GM18907 (cell line): ENCODE data around the gene ANKZF1.

Experiments used
- ATAC-seq: cut with Tn5 transposase; IDR thresholded peaks from one replicate; pipeline ENCODE4 v1.9.1; 2021; ENCODE audit warnings: mild to moderate bottlenecking, moderate library complexity; ENCODE audit not compliant: unreplicated experiment

The ANKZF1 gene

DNA sequence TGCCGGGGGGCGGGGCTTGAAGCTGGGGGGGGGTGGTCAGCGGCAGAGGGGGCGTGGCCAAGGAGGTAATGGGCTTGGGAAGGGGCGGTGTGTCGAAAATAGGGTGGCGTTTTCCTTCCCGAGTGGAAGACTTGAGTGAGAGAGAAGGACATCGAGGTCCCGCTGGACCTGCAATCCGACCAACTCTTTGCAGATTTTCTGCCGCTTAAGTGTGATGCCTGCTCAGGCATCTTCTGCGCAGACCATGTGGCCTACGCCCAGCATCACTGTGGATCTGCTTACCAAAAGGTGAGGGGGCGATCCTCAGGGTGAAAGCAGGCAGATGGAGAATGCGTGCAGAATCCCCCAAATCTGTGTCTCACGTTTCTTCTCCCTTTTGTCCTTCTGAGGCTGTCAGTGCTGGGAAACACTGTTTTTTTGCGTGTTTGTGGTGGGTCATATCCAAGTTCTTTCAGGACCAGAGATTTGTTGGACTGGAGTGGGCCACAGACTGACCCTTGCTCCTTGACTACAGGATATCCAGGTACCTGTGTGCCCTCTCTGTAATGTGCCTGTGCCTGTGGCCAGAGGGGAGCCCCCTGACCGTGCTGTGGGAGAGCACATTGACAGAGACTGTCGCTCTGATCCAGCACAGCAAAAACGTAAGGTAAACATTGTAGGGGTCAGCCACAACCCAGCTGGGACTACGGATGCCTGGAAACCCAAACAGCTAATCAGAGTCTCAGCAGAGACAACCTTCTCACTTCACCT lies 22.3 kb upstream of the ANKZF1 start:
- no peak for ATAC-seq

- no peak for ATAC-seq
Observed at GRCh38 chr2:219207884-219208740, 21.5 kb upstream of the ANKZF1 start.

- ATAC-seq: no peak
Observed at GRCh38 chr2:219209236-219210195, 20.1 kb upstream of the ANKZF1 start.

DNA sequence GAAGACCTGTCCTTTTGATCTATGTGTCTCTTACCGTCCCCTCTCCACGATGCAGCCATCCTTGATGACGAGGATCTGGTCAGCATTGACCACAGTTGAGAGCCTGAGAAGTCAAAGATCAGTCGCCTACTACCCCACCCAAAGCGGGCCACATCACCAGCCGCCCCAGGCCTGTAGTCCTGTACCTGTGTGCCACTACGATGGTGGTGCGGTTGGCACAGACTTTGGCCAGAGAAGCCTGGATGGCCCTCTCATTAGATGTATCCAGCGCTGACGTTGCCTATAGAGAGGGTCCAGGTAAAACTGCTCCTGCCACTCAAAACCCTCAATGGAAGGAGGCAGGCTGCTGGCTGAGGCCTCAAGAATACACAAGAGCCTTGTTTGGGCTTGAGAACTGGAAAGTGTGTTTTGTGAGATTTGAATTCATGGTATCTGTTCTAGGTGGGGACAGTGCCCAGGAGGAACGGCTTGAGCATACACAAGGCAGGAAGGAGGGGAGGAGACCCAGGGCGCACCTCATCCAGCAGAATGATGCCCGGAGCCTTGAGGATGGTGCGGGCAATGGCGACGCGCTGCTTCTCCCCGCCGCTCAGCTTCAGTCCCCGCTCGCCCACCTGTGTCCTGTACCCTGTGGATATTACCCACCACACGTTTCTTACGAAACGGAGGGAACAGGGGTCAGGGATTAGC lies 19.3 kb upstream of the ANKZF1 start:
- ATAC-seq: no peak

DNA sequence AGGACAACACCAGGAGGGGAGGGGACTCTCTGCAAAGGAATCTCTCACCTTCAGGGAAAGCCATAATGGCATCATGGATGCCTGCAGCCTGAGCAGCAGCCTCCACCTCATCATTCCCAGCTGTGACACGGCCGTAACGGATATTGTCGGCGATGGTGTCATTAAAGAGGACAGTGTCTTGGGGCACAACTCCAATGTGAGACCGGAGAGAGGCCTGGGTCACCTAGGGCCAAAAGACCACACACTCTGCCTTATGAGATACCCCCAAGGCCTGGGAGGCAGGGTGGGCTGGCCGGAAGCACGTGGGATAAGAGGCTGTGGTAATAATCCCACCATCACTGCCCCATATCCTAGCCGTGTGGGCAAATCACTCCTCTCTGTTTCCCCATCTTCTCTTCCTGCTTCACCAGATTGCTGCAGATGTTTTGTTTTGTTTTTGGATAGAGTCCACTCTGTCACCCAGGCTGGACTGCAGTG lies 18.7 kb upstream of the ANKZF1 start:
- no peak for ATAC-seq

GRCh38 chr2:219213026-219213415 lies 16.6 kb upstream of the ANKZF1 start:
- no peak for ATAC-seq

GRCh38 chr2:219213486-219214071 lies 16.0 kb upstream of the ANKZF1 start:
- ATAC-seq: no peak

GRCh38 chr2:219214141-219214540 lies 15.5 kb upstream of the ANKZF1 start:
- no peak for ATAC-seq

DNA sequence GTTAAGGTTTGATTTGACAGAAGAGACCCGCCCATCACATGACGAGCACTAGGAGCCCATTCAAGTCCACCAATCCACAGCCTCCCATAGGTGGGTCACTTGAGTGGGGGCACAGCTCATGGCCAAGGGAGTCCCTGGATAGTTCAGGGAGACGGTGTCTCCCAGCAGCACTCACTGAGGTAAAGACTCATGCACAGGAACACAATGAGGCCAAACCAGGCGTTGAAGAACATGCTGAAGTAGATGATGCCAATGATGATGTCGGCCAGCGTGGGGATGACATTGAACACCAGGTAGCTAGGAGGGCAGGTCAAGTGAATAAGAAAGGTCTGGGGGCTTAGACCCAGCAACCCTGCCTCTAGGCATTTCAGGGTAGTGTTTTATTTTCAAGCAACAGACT lies 14.8 kb upstream of the ANKZF1 start:
- ATAC-seq: no peak

DNA sequence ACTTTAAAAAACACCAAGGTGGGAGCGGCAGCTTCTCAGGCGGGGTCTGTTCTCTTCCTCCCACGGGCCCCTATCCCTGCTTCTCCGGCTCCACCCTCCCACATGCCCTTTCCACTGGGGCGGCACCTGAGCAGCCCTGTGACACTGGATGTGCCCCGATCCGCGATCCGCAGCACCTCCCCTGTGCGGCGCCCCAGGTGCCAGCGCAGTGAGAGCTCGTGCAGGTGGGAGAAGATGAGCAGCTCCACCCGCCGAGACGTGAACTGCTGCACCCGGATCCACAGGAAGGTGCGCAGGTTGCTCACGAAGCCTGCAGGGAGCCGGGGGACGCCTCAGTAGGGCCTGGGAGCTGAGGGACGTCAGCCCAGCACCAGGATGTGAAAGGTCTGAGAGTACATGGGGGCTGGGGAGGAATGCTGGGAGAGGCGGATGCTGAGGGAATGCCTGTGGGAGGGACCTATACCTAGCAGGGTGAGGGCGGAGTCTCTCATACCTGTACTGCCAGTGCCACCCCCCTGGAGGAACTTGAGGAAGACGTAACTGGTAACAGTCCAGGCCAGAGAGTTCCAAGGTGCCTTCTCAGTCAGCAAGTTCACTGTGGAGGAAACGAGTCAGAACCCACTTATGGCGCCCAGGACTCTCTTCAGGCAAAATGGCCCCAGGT lies 13.6 kb upstream of the ANKZF1 start:
- no peak for ATAC-seq

- ATAC-seq: no peak
Observed at GRCh38 chr2:219216535-219216915, 13.1 kb upstream of the ANKZF1 start.

DNA sequence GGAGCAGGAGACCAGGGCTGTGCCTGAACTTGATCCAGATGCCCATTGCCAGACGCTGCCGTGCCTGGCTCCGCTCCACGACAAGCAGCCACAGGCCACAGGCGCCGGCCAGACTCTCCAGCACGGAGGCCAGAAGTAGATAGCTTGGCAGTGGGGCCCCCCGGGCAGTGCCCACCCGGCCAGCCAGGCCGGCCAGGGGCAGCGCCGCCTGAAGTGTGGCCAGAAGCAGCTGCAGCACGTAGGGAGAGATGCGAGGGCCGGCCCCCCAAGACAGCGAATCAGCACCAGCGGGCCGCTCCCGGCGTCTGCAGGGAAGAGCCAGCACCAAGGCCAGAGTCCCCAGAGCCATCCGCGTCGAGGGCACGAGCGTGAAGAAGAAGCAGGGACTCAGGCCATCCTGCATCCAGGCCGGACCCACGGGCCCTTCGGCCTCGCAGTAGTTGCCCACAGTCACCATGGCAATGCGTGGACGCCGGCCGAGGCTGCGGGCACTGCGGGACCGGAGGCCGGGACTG lies 11.3 kb upstream of the ANKZF1 start:
- peak; percentile 22 for ATAC-seq

DNA sequence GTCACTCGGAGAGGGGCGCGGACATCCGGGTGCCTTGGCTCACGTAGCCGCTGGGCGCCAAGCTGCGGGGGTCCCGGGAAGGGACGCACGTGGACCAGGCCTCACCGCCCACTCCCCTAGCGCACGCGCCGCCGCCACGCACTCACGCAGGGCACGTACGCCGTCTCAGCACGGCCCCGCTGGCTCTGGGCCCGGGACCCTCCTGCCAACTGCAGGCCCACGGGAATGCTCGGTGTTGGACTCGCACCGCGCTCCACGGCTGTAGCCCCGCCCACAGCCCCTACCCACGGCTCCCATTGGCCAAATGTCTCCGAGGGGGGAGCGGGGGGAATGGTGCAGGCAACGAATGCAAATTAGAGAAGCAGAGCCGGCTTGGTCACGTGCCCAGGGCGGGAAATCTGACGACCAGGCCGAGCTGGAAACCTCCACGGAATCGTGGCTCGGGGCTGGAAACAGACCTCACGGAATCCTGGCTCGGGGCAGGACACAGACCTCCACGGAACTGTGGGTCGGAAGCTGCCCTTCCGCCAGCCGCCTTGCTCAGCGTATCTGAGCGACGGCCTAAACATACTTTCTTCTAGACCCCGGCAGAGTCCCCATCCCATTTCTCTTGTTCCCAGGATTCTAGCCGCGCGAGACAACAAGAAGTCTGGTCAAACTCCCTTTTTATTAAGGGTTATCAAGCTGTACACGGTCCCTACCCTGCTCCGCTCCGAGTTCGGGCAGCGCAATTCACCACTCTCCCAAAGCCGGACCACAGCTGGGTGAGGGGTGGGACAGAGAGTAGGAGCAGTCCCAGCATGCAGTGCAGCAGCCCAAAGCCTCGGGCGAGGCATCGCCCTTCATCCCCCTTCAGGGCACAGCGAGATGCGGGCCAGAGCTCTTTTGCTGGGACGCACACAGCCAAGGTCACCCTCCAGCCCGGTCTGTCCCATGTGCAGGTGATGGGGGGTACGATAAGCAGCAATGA lies 10.6 kb upstream of the ANKZF1 start, which contains the start of gene ABCB6:
TSS of gene ABCB6 (minus strand) at position 227 of the 970 bp plus-strand sequence. CDS start 285 bp downstream, outside the sequence.
- peak; percentile 76 for ATAC-seq

GRCh38 chr2:219219784-219220532 lies 9.6 kb upstream of the ANKZF1 start:
- ATAC-seq: no peak

DNA sequence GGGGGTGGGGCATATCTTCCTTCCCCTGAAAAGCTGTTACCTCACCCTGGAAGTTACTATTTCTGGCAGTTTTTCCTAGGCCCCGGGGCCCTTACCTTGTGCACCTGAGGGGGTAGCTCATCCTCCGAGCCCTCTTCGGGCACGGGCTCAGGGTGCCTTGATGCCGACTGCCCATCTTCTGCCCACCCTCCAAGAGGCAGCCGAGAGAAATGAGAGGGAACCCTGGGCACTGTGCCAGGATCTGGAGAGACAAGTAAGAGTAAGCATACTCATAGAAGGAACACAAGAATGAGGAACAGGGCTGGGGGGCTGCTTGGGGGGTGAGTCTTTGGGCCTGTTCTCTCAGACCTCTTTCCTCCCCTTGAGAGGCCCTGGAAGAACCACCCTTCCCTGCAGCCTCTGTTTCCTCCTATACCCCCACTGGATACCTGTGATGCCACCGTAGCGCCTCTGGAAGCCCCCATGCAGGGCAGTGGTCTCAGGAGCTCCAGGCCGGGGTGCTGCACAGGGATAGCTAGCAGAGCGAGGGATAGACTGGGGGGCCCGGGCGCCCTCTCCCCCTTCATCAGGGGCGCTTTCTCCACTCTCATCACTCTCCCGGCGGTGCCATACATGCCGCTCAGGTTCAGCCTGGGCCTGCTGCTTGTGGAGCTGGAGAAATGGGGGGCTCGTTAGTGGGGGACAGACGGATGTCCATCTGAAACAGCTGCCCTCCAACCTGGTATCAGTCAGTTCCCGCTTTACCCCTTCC lies 8.8 kb upstream of the ANKZF1 start:
- no peak for ATAC-seq

DNA sequence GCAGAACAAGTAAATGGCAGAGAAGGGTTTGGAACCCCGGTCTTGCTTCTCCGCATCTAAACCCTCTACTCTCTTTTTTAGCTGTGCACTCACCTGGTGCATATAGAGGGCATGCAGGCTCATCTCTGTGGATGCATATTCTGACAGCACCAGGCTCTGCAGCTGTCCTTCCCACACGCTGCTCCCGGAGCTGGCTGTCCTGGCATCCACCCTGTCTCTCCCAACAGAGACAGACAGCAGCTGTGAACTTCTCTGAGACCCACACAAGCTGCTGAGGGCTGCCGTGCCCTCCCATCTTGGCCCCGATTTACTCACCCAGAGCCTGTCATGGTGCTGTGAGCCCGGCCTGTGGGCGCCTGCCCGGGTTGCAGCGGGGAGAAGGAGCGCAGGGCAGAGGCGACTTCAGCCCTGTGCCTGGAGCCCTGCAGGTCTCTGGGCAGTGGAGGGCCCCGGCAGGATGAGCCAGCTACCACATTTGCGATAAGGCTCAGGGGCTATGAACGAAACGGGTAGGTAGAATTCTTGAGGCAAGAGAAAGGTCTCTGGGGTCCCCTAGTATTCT lies 7.6 kb upstream of the ANKZF1 start:
- ATAC-seq: no peak
